Kidney glomerular epithelial cell (primary cell): ENCODE data around the gene ADIG.

Experiments
- DNase-seq: peaks from one replicate; lab custom pipeline; 2025; lab: John Stamatoyannopoulos, UW

The ADIG gene

DNA sequence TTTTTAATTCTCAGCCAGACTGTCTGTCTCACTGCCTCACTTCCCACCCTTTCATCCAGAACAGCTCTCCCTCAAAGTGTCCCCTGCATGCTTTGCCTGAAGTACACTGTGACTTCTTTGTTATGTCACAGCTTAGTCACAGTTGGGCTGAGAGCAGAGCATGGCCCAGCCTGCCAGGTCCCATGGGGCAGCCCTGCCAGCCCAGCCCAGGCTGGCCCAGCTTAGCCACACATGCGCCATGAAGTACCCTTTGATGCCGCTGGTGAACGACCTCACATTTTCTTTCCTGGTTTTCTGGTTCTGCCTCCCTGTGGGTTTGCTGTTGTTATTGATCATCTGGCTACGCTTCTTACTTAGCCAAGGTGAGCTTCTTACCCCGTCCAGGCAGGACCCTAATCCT is at the start of gene ADIG:
TSS of gene ADIG (plus strand) at position 185 of the 400 bp plus-strand sequence. CDS start at position 239, 54 bp downstream.
- no peak for DNase-seq

DNA sequence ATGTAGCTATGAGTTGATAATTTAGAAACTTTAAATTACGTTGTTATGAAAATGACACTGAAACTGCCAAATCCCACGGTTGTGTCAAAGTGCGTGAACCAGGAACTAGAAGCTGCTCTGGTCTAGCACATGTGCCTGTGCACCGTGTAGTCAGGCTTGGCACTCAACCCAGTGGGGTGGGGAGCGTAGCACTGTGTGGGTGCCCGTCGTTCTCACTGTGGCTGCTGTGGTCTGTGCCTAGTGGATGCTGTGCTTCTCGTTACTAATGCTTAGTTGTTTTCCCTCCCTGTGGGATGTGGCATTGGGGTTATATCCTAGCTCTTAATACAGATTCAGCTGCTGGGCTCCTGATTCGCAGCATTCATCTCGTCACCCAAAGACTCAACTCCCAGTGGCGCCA is 46.2 kb upstream of the ADIG start:
- DNase-seq, result no peak

DNA sequence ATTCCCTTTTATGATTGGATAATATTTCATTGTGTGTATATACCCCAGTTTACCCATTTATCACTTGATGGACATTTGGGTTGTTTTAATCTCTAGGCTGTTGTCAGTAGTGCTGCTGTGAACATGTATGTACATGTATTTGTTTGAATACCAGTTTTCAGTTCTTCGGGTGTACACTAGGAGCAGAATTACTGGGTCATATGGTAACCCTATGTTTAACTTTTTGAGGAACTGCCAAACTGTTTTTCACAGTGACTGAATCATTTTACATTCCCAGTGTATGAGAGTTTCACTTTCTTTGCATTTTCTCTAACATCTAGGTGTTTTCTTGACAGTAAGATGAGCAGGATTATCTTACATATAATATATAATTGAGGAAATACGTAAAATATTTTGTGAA is 44.7 kb upstream of the ADIG start:
- DNase-seq, result no peak

DNA sequence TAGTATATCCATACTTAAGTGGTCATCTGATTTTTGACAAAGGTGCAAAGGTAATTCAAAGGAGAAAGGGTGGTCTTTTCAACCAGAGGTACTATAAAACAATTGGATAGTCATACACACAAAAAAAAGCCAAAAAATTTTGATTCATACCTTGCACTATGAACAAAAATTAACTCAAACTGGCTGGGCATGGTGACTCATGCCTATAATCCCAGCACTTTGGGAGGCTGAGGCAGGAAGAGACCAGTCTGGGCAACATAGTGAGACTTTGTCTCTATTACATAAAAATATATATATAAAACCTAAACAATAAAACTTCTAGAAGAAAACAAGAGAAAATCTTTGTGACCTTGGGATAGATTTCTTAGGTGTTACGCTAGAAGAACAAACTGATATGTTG is 43.8 kb upstream of the ADIG start:
- no peak for DNase-seq

GRCh38 chr20:38538789-38539188 is 42.2 kb upstream of the ADIG start:
- DNase-seq, result no peak

GRCh38 chr20:38543014-38543906 is 37.7 kb upstream of the ADIG start:
- no peak for DNase-seq

DNA sequence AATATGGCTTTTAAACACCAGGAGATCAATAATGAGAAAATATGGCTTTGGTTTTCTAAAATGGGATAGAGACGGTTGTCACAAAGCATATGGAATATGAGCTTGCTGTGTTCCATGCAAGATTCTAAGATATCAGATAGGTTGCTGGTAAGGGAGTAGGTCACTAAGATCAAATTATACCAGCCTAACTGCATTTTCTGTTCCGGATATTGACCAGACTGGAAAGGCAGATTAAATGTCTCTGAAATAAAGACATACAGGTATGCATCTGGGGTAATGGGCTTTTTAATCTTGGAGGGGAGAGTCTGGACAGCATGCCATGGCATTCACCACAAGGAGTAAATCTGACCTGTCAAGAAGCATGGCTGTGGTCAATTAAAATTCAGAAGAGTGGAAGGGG is 35.2 kb upstream of the ADIG start:
- DNase-seq, result no peak

DNA sequence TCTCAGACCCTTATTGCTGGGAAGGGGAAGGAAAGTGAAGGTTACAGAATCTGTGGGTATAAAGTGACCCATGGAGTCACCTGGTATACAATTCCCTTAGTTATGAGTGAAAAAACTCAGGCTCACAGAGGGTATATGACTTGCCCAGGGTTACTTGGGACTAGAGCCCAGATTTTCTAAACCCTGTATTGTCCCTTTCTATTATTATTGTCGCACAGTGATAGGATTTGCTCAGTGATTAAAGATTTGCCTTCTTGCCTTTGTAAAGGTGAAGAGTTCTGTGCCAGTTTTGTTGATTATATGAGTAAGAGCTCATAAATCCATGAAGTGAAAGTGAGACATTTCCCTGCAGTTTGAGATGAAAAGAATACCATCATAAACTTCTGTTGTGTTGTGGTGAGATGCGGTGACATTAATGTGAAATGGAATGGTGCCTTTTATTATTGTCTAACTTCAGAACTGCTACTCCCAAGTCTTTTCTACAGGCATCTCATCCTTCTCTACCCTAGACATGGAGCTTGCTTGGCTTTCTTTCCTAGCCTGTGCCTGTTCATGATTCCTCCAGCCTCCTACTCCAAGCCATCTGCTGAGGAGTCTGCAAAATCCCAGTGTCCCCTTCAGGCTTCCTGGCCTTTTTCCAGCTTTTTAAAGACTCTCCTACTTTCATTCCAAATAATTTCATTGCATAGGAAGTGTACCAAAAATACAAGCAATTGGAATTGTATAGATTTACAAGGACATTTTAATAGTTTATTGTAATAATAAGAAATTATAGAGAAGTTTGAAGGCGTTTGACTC is 33.5 kb upstream of the ADIG start:
- peak; percentile 5 for DNase-seq

- no peak for DNase-seq
These were observed 32.5 kb upstream of the ADIG start for GRCh38 chr20:38548356-38549083.

DNA sequence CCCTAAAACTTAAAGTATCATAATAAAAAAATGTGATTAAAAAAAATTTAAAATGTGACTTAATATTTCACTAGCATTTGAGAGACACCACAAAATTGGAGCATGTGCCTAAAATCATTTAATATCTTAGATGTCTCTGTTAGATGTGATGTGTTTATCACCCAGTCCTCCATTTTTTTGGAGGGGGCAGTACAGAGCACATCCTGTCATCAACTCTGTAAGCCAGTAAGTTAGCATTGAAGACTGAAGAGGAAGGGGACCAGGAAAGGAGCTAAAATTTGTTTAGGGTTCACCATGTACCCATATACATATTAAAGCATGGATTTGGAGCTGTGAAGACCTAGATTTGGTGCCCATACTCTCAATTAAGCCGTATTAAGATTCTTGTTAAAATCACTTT is 30.7 kb upstream of the ADIG start:
- DNase-seq, result no peak

DNA sequence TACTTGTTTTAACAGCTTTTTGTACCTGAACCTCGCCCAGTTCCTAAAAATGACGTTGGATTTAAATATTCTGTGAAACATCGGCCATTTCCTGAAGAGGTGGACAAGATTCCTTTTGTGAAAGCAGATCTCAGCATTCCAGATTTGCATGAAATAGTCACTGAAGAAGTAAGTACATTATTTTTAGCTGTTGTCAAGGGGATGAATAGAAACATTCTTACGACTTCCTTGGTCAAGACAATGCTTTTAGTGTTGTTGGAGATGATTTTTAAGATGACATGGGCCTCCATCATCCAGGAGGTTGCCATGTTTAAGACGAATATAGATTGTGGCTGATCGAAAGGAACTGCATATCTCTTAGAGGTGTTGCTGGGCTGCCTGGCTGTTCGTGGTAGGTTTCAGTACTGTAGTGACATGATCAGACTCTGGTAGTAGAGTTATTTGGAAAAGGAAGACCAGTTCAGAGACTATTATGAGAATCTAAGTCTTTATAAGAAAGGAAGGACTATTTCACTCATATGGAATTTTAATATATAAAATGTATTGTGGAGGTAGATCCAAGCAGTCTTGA is 29.9 kb upstream of the ADIG start:
- DNase-seq, result no peak

- no peak for DNase-seq
These were observed 26.0 kb upstream of the ADIG start for GRCh38 chr20:38554986-38555385.

GRCh38 chr20:38555395-38555794 is 25.6 kb upstream of the ADIG start:
- no peak for DNase-seq

DNA sequence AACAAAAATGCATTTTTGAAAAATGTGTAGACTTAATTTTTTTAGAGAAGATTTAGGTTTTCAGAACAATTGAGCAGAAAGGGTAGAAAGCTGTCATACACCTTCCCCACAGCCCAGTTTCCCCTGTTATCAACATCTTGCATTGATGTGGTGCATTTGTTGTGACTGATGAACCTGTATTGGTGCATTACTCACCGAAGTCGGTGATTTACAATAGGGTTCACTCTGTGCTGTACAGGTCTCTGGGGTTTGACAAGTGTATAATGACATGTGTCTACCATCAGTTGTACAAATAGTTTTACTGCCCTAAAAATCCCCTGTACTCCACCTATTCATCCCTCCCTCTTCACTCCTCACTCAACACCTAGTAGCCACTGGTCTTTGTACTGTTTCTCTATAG is 23.8 kb upstream of the ADIG start:
- no peak for DNase-seq

- DNase-seq, result no peak
These were observed 22.2 kb upstream of the ADIG start for GRCh38 chr20:38558596-38559360.

DNA sequence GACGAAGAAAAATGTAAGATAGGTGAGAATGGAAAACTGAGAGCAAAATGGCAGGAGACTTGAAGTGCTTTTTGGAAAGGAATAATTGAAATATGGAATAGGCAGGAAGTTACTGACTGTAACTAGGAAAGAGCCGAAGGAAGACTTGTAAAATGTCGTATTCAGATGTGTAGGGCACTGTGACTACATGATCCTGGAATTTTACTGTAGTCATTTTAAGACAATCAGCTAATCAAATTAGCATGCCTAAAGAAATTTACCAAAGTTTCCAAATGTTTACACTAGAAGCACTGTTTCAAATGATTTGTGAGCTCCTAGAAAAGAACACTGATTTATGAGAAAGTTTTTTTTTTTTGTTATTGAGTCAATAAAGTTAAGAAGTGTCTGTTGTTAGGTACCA is 21.2 kb upstream of the ADIG start:
- DNase-seq, result no peak

DNA sequence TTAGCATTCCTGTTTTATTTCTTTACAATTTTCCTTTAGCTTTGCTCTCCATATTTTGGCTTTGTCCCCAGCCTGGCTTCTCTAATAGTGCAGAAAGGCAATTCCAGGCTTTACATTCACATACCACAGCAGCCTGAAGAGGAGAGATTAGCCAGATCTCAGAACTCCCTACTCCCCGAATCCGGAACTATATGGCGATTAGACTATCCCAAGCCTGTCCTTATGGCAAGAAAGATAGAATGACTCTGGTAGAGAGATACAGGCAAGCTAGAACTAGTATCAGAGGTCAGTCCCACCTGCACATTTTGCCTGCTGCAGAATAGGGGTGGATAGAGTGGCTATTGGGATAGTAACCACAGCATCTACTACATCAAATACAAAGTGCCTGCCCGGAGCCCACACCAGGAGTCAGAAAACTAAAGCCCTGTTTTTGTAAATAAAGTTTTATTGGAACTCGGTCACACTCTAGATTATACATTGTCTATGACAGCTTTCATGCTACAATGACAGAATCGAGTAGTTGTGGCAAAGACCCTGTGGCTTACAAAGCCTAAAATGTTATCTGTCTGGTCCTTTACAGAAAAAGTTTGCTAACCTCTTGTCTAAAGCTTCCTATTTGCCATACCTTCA is 17.1 kb upstream of the ADIG start:
- no peak for DNase-seq

- DNase-seq, result no peak
These were observed 16.3 kb upstream of the ADIG start for GRCh38 chr20:38564680-38565079.

DNA sequence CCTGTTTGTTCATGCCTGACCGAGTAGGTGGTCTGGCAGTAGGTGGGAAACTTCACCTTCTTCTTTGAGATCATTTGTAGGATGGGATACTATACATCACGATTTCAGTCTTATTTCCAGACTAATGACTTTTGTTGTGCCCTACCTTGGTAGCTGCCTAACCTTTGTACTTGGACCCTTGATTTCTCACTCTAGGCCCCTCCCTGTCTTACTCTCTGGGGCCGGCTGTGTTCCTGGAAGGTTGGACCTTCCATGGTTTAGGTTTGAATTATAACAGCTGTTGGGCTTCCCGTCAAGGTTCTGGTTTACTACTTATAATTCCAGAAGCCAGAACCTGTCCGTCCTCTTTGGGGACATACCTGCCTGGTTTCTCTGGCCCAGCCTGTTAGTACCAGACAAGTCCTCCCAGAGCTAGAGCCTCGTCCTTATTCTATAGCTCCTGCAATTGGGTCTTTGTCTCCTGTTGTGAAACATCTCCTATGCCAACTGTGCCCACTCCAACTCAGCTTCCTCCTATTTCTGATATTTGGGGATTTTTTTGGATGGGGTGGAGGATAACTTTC is 14.9 kb upstream of the ADIG start:
- no peak for DNase-seq

DNA sequence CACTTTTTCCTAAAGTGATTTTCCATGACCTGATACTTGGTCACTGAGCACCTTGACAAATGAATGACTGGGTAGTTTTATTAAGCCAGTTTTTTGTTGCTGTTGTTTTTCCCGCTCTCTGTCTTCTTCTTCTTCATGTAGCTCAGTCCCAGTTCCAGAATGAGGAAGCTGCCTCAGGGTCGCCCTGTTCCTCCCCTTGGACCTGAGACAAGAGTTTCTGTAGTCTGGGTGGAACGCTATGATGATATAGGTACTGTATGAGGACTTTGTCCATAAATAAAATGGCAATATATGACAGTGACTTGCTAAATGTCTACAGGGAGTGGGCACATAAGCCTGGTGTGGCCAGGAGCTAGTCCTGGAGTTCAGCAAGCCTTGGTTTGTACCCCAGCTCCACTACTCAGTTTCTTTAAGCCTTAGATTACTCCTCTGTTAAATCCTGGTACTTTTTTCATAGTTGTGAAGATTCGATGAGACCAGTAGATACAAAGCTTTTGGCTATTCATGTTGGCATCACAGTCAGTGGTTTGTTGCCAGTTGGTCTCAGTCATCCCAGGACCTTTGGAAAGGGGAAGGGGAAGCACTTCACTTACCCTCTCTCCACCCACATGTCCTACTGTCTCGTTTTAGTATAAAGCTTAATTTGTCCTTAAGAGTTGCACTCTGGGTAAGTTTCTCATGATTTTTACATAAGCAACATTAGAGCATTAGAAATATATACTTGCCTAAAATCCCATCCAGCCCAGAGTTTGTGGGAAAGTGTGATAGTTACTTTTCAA is 11.1 kb upstream of the ADIG start:
- no peak for DNase-seq
